Activated naive CD4-positive, alpha-beta T cell treated with anti-CD3 and anti-CD28 coated beads, Interleukin-2, amount 10 ng/mL, durations not matched to agents 7 days and 5 days (primary cell): Measurements from ENCODE around the gene DPY19L2.
"Not testable (repeated sequence)": the region's sequence is repeated elsewhere in the genome, so short reads cannot be mapped to it uniquely, and the experiment has no call there.

Experiments
- CTCF ChIA-PET: fragments of 350-600 bp; sonication (Branson Sonifier 250); formaldehyde crosslinking; loops from one replicate; lab custom pipeline; 2021; ENCODE audit warnings: antibody characterized with exemption; lab: Charles Lee
- DNase-seq: peaks from one replicate; pipeline ENCODE4 v3.0.0-alpha.2; 2020
- H3K27ac Mint-ChIP-seq: one replicate; pipeline ENCODE4 v1.8.0; 2021; ENCODE audit warnings: mild to moderate bottlenecking, moderate library complexity, mixed read lengths
- H3K27me3 Mint-ChIP-seq: one replicate; pipeline ENCODE4 v1.8.0; 2021; ENCODE audit warnings: mild to moderate bottlenecking, mixed read lengths
- H3K36me3 Mint-ChIP-seq: one replicate; pipeline ENCODE4 v1.8.0; 2021; ENCODE audit warnings: mixed read lengths
- H3K4me1 Mint-ChIP-seq: one replicate; pipeline ENCODE4 v1.8.0; 2021; ENCODE audit warnings: mixed read lengths
- H3K4me3 Mint-ChIP-seq: one replicate; pipeline ENCODE4 v1.8.0; 2021; ENCODE audit warnings: mild to moderate bottlenecking, moderate library complexity, mixed read lengths
- H3K9me3 Mint-ChIP-seq: one replicate; pipeline ENCODE4 v1.8.0; 2021; ENCODE audit warnings: mixed read lengths

Gene DPY19L2

GRCh38 chr12:63685789-63686188, 17.5 kb upstream of the DPY19L2 start:
- H3K4me3 Mint-ChIP-seq, H3K9me3 Mint-ChIP-seq, H3K27ac Mint-ChIP-seq, CTCF ChIA-PET, H3K36me3 Mint-ChIP-seq, DNase-seq, H3K4me1 Mint-ChIP-seq, H3K27me3 Mint-ChIP-seq: not testable (repeated sequence)

DNA sequence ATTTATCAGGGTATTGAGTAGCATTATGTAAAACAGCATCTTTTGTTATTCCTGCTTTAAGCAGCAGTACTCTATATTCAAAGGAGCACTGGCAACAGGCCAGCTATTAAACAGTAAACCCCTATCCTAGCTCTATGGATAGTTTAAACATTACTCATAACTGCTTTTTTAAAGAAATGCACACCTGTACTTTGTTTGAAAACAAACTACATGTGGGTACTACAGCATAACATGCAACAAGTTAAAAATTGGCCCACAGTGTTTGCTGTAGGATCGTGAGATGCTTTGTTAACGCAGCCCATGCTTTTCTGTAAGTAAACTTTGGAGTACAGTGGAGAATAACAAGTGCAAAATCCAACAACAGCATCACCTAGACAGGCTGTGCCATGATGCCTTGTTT, 14.3 kb upstream of the DPY19L2 start:
- H3K9me3 Mint-ChIP-seq, H3K36me3 Mint-ChIP-seq, H3K4me1 Mint-ChIP-seq, DNase-seq, H3K4me3 Mint-ChIP-seq, CTCF ChIA-PET, H3K27me3 Mint-ChIP-seq, H3K27ac Mint-ChIP-seq: not testable (repeated sequence)

GRCh38 chr12:63680758-63681157, 12.5 kb upstream of the DPY19L2 start:
- H3K4me3 Mint-ChIP-seq, DNase-seq, H3K36me3 Mint-ChIP-seq, H3K27me3 Mint-ChIP-seq, H3K4me1 Mint-ChIP-seq, CTCF ChIA-PET, H3K27ac Mint-ChIP-seq, H3K9me3 Mint-ChIP-seq: not testable (repeated sequence)

GRCh38 chr12:63672550-63672949, 4.3 kb upstream of the DPY19L2 start:
- Mint-ChIP-seq H3K4me1 (peaks cover 15% of the 10 kb centered on the region), H3K27me3 (peaks cover 32% of the 10 kb centered on the region)
- H3K36me3 Mint-ChIP-seq, H3K27ac Mint-ChIP-seq, H3K9me3 Mint-ChIP-seq, H3K4me3 Mint-ChIP-seq, CTCF ChIA-PET, DNase-seq: not testable (repeated sequence)

DNA sequence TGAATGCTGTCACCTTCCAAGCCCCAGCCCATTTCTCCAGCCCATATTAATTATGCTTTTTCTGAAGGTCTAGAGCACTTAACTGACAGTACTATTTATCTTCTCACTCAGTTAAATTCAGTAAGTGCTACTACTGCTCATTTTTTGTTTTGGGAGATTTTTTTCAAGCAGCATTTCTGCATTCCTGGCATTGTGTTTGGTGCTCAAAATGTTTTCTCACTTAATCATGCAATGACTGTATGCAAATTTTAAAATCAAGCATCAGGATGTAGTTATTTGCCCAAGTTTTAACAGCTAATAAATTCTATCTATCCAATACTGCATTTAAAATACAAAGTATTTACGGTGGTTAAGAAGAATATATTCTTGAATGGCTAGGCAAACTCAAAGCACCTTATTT, 1.6 kb upstream of the DPY19L2 start:
- CTCF ChIA-PET, H3K36me3 Mint-ChIP-seq, H3K27ac Mint-ChIP-seq, H3K9me3 Mint-ChIP-seq, DNase-seq: not testable (repeated sequence)
- H3K4me1 Mint-ChIP-seq = peaks cover 16% of the 10 kb centered on the region
- peaks cover 44% of the 10 kb centered on the region for H3K27me3 Mint-ChIP-seq
- peak overlapping the region; percentile 2 for H3K4me3 Mint-ChIP-seq

DNA sequence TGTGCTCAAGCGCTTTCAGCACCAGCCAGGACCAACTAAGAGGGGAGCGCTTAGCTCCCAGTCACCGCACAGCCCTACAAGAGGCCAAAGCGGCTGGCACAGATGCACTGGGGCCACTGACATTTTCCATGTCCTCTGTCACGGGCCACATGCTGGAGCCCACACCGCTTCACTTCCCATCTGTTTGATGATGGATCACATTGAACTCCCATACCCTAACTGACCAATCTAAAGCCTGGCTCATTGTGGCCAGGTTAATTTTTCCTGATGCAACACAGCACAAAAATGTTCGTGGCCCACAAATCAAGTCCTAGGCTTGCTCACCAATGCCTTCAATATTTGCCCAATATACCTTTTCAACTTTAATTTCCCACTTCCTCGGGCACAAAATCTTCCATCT, 1.1 kb upstream of the DPY19L2 start:
- H3K36me3 Mint-ChIP-seq, H3K9me3 Mint-ChIP-seq, CTCF ChIA-PET, H3K27ac Mint-ChIP-seq, DNase-seq: not testable (repeated sequence)
- peak overlapping the region; percentile 78 for H3K4me3 Mint-ChIP-seq
- peaks cover 16% of the 10 kb centered on the region for H3K4me1 Mint-ChIP-seq
- H3K27me3 Mint-ChIP-seq = peaks cover 44% of the 10 kb centered on the region

DNA sequence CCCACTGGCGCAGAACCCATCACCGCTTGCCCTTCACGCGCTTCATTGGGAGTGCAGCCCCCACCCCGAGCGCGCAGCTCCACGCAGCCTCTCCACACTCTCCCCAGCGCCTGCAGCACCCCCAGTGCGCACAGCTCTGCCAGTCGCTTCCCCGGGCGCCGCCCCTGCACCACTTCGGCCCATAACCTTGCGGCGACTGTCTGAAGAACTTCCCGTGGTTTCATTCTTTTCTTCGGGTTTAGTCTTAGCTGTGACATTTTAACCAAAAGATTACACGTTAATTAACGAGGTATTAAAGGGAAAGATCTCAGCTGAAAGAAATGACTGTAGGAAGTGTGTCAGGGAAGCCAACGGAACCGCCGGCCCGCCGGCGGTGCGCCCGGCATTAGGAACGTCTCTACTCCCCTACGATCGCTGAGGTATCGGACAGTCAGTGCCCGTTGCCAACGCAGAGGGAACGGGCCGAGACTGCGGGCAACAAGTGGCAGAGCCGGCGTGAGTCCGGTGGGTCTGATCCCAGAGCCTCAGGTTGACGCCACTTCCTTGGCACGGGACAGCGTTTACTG, 590 bp upstream of the DPY19L2 start:
- H3K27ac Mint-ChIP-seq, H3K9me3 Mint-ChIP-seq, H3K36me3 Mint-ChIP-seq, CTCF ChIA-PET: not testable (repeated sequence)
- DNase-seq = peak; percentile 20
- Mint-ChIP-seq H3K4me1 (peaks cover 16% of the 10 kb centered on the region), H3K4me3 (peak overlapping the region; percentile 78), H3K27me3 (peaks cover 44% of the 10 kb centered on the region)

DNA sequence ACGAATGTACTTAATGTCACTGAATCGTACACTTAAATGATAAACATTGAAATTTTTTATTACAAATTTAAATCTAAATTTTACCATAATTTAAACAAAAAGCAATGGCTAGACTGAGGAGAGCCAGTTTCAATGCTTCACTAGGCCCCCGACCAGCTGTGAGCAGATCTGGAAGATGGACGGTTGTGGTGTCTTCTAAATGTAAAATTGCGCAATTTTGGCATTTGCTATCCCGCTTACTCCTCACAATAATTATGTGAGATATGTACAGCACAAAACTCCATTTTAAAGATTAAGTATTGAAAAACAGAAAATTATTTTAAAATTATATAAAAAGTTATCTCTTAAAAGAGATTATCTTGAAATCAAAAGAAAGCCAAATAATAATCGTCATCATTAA, 5.3 kb downstream of the DPY19L2 start:
- CTCF ChIA-PET, H3K27ac Mint-ChIP-seq, H3K36me3 Mint-ChIP-seq, DNase-seq, H3K9me3 Mint-ChIP-seq, H3K4me3 Mint-ChIP-seq, H3K4me1 Mint-ChIP-seq: not testable (repeated sequence)
- peaks cover 16% of the 10 kb centered on the region for H3K27me3 Mint-ChIP-seq

DNA sequence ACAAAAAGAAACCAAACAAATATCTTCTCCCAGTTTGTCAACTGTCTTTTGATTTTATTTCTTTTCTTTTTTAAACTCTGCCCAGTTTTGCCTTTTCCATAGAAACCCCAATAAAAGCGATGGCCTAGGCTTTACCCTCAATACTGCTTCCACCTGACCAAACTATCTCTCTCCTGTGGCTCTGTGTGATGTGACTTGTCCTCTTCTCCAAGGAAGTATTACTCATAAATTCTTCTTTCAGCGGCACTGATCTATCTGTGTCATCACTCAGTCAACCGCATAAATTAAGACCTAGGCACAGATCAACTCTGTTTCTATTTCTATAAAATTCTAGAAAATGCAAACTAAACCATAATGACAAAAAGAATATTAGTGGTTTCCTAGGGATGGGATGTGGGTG, 9.8 kb downstream of the DPY19L2 start:
- H3K27me3 Mint-ChIP-seq, H3K4me1 Mint-ChIP-seq, H3K4me3 Mint-ChIP-seq, H3K9me3 Mint-ChIP-seq, DNase-seq, CTCF ChIA-PET, H3K27ac Mint-ChIP-seq, H3K36me3 Mint-ChIP-seq: not testable (repeated sequence)

- CTCF ChIA-PET, DNase-seq, H3K36me3 Mint-ChIP-seq: not testable (repeated sequence)
Measured at GRCh38 chr12:63656407-63656806, 11.9 kb downstream of the DPY19L2 start.

DNA sequence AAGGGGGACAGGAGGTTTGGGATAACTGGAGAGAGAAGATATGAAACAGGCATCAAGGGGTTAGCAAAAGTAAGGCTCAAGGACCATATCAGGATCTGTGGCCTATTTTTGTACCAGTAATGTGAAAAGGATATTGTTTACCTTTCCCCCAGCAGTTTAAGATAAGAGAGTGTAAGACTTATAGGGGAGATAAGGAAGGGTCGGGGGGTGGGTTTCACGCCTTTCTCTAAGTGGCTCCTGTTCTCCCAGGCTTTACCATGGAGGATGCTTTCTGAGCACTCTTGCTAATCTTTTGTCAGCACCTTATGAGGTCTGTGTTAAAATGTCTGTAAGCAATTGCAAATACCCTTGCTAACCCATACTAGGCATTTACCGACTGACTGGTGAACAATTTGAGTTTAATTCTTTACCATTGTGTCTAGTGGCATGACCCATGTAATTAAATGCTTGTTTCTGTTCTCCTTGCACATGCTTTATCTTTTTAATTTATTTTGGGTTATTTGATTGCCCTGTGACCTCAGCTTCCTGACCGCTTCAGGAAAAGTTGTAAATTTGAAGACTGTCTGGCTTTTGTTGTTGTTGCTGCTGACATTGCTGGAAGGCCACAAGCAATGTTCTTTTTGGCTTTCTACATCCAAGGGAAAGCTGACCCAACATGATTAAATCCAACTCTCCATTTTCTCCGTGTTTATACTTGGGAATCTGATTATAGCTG, 12.6 kb downstream of the DPY19L2 start:
- H3K36me3 Mint-ChIP-seq, H3K4me1 Mint-ChIP-seq, H3K27me3 Mint-ChIP-seq, H3K27ac Mint-ChIP-seq, H3K4me3 Mint-ChIP-seq, DNase-seq, H3K9me3 Mint-ChIP-seq, CTCF ChIA-PET: not testable (repeated sequence)

More at GRCh38 chr12:63656407-63656806, 11.9 kb downstream of the DPY19L2 start:
- not testable (repeated sequence) for H3K27me3 Mint-ChIP-seq, H3K9me3 Mint-ChIP-seq, H3K27ac Mint-ChIP-seq, H3K4me3 Mint-ChIP-seq, H3K4me1 Mint-ChIP-seq

DNA sequence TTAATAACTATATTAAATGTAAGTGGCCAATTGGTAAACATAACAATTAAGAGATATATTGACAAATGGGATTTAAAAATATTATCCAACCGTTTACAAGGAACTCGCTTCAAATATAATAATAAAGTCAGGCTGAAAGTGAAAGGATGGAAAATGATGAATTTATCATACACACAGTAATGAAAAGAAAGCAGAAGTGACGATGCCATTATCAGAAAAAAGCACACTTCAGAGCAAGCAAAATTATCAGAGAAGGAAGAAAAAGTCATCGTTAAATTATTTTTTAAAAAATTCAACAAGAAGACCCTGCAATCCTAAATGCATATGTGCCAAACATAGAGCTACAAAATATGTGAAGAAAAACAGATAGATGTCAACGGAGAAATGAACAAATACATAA, 13.8 kb downstream of the DPY19L2 start:
- H3K4me3 Mint-ChIP-seq, H3K36me3 Mint-ChIP-seq, H3K27me3 Mint-ChIP-seq, H3K9me3 Mint-ChIP-seq, H3K27ac Mint-ChIP-seq, CTCF ChIA-PET, H3K4me1 Mint-ChIP-seq, DNase-seq: not testable (repeated sequence)

DNA sequence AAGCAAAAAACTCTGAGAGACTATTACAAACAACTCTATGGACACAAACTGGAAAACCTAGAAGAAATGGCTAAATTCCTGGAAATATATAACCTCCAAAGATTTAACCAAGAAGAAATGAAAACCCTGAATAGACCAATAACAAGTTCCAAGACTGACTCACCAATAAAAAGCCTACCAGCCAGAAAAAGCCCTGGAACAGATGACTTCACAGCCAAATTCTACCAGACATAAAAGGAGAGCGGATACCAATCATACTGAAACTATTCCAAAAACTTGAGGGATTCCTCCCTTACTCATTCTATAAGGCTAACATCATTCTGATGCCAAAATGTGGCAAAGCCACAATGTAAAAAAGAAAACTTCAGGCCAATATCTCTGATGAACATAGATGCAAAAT, 18.8 kb downstream of the DPY19L2 start:
- H3K9me3 Mint-ChIP-seq, CTCF ChIA-PET: not testable (repeated sequence)

DNA sequence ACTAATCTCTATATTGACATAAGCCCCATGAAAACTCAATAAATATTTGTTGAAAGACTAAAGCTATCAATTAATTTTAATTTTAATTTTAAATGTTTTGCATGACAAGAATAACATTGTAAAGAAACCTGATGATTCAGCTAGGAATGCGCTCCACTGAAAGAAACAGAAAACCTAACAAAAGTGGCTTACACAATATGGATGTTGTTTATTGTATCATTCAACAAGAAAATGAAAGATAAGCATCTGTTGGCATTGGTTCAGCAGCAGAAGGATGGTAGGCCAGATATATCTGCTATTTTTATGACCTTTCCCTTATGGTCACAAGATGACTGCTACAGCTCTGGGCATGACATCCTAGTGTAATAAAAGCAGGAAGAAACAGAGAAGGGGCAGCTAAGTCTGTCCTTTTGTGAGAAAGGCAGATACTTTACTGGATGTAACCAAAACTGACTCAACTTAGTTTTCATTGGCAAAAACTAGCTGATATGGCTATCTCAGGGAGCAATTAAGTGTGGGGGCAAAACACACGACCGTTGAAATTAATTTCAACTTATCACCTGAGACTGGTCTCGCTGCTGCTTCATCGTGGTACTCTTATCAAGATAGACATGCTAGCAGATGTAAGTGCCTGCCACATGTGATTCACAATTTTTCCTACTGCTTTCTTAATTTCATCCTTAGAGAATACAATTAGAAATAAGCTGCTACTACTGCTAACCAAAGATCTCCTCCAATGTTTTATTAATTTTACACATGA, 24.7 kb downstream of the DPY19L2 start:
- H3K27me3 Mint-ChIP-seq, H3K36me3 Mint-ChIP-seq, DNase-seq, H3K4me1 Mint-ChIP-seq, H3K4me3 Mint-ChIP-seq, H3K9me3 Mint-ChIP-seq, H3K27ac Mint-ChIP-seq, CTCF ChIA-PET: not testable (repeated sequence)

More for the DNA sequence above, 18.8 kb downstream of the DPY19L2 start:
- H3K27ac Mint-ChIP-seq, H3K4me3 Mint-ChIP-seq, H3K4me1 Mint-ChIP-seq, H3K36me3 Mint-ChIP-seq, H3K27me3 Mint-ChIP-seq, DNase-seq: not testable (repeated sequence)

- CTCF ChIA-PET, H3K27me3 Mint-ChIP-seq, H3K27ac Mint-ChIP-seq, H3K9me3 Mint-ChIP-seq, H3K4me3 Mint-ChIP-seq, H3K4me1 Mint-ChIP-seq, H3K36me3 Mint-ChIP-seq, DNase-seq: not testable (repeated sequence)
Measured at GRCh38 chr12:63624258-63624657, 44.0 kb downstream of the DPY19L2 start.
